ENCODE results near the gene OXTR. TPM values are rescaled to one million over a fixed set of nuclear protein-coding genes. Genes with fewer than 3 reads are reported as not detected.

OXTR gene
- total and polyA plus RNA-seq, 2 of the 4 experiments (the other 2 are of a cell fraction): 42.8 to 56.1 TPM

DNA sequence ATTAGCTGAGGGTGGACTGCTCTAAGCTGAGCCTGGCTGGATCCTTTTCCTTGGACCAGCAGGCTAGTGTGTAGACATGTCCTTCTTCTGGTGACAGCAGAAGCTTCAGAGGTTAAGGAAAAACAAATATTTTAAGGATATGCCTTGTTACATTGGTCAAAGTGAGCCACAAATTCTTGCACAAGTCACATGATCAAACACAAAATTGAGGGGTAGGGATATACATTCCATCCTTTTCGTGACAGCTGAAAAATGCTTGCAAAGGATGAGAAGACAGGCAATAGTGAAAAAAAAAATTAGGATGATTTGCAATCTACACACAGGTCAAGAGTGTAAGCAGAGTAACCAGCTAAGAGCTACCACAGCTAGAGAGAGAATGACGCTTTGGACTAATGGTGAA is 21.1 kb upstream of the OXTR start:
- Histone ChIP-seq H4K91ac (ENCODE audit: insufficient read depth, low read depth, low read length) (no peak overlapping the region), H3K79me1 (ENCODE audit: low read depth in 1 of 2, low read length in 2 of 2) (no peaks in the 10 kb centered on the region), H4K8ac (ENCODE audit: low read depth in 2 of 2, low read length in 2 of 2) (no peak overlapping the region), H2BK20ac (ENCODE audit: low read depth, low read length) (no peak overlapping the region), H3K4me3 (ENCODE audit: insufficient read depth, low read depth, low read length) (no peak overlapping the region), H3K56ac (ENCODE audit: extremely low read depth, insufficient read depth, low read length) (no peak overlapping the region), H3K27me3 (ENCODE audit: control insufficient read depth, insufficient read depth, low read length) (no peaks in the 10 kb centered on the region), H3K9me3 (ENCODE audit: control insufficient read depth, insufficient read depth, low read length) (peaks cover 2% of the 10 kb centered on the region; the same call in 1 of the 2 replicates), H3K4me1 (ENCODE audit: control insufficient read depth, insufficient read depth, low read length) (peaks cover 2% of the 10 kb centered on the region; the same call in 1 of the 2 replicates), H2BK5ac (ENCODE audit: low read depth, low read length, poor library complexity, severe bottlenecking) (no peak overlapping the region), H4K5ac (ENCODE audit: low read depth, low read length) (no peak overlapping the region), H4K20me1 (ENCODE audit: insufficient read depth, low read length) (no peaks in the 10 kb centered on the region), H3K9ac (ENCODE audit: low read depth, low read length) (no peak overlapping the region), H2BK15ac (ENCODE audit: low read depth, low read length) (no peak overlapping the region), H2BK120ac (ENCODE audit: low read depth, low read length) (no peak overlapping the region), H3K18ac (ENCODE audit: low read depth, low read length) (no peak overlapping the region), H2AK9ac (replicated peaks; ENCODE audit: low read depth, low read length, poor library complexity) (no peak overlapping the region), H3K4ac (ENCODE audit: low read depth, low read length) (no peak overlapping the region), H3K4me2 (ENCODE audit: low read depth, low read length) (no peak overlapping the region), H3K36me3 (ENCODE audit: control insufficient read depth, insufficient read depth, low read length) (no peaks in the 10 kb centered on the region), H3K23ac (ENCODE audit: low read depth, low read length) (no peak overlapping the region), H3K14ac (replicated peaks; ENCODE audit: low read depth, low read length) (no peak overlapping the region), H3K27ac (ENCODE audit: insufficient read depth, low read length) (no peak overlapping the region), H2AFZ (replicated peaks; ENCODE audit: low read length, poor library complexity) (no peak overlapping the region), H2AK5ac (ENCODE audit: low read depth, low read length) (no peak overlapping the region), H3K9me1 (ENCODE audit: insufficient read depth, low read length) (peaks cover 2% of the 10 kb centered on the region)
- CTCF ChIA-PET: interaction anchor here (0.6 kb wide), 1 partner anchor 49 kb away, joined by 4 read pairs; no protein-coding TSS in a partner anchor
- intact Hi-C loops (cut with micrococcal nuclease): no loop called here
- no CpG with 5 or more reads among the region's 2 CpGs for WGBS, 2 experiments (ENCODE audit: extremely low coverage in 2 of 2, insufficient read length in 1 of 2)
- in situ Hi-C loops (cut with MboI; ENCODE audit: low sequenced_read_pairs): loop anchor here (25.0 kb wide), 1 partner anchor 522 kb away; no protein-coding TSS in a partner anchor
- BruUV-seq (replicated peaks): no TSS peak
- POLR2A ChIA-PET (ENCODE audit: unreplicated experiment): no interaction called here
- TF ChIP-seq POLR2A (IDR thresholded peaks at IDR 0.05; ENCODE audit: low read depth, low read length) (no peak), RAD21 (IDR thresholded peaks at IDR 0.05; ENCODE audit: low read length) (no peak), MXI1 (IDR thresholded peaks at IDR 0.05; ENCODE audit: borderline replicate concordance, low read depth, low read length) (no peak), SMC3 (IDR thresholded peaks at IDR 0.05; ENCODE audit: low read depth, low read length) (no peak), FOS (IDR thresholded peaks at IDR 0.05; ENCODE audit: low read depth, low read length) (no peak), BHLHE40 (IDR thresholded peaks at IDR 0.05; ENCODE audit: low read depth, low read length) (no peak), MAZ (IDR thresholded peaks at IDR 0.05; ENCODE audit: borderline replicate concordance, low read depth, low read length) (no peak), RCOR1 (IDR thresholded peaks at IDR 0.05; ENCODE audit: insufficient replicate concordance, low read length) (no peak), RFX5 (IDR thresholded peaks at IDR 0.05; ENCODE audit: low read depth, low read length) (no peak), CHD1 (IDR thresholded peaks at IDR 0.05; ENCODE audit: low read depth, low read length) (no peak), NFE2L2 (IDR thresholded peaks at IDR 0.05; ENCODE audit: low read depth, low read length) (no peak), MAFK (IDR thresholded peaks at IDR 0.05; ENCODE audit: low read depth, low read length) (no peak), CEBPB (IDR thresholded peaks at IDR 0.05; ENCODE audit: low read depth, low read length) (no peak)
- TF ChIP-seq, protein P1, sequence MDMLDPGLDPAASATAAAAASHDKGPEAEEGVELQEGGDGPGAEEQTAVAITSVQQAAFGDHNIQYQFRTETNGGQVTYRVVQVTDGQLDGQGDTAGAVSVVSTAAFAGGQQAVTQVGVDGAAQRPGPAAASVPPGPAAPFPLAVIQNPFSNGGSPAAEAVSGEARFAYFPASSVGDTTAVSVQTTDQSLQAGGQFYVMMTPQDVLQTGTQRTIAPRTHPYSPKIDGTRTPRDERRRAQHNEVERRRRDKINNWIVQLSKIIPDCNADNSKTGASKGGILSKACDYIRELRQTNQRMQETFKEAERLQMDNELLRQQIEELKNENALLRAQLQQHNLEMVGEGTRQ (IDR thresholded peaks at IDR 0.05; ENCODE audit: low read depth, low read length): no peak
- TF ChIP-seq, protein P2, sequence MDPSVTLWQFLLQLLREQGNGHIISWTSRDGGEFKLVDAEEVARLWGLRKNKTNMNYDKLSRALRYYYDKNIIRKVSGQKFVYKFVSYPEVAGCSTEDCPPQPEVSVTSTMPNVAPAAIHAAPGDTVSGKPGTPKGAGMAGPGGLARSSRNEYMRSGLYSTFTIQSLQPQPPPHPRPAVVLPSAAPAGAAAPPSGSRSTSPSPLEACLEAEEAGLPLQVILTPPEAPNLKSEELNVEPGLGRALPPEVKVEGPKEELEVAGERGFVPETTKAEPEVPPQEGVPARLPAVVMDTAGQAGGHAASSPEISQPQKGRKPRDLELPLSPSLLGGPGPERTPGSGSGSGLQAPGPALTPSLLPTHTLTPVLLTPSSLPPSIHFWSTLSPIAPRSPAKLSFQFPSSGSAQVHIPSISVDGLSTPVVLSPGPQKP (IDR thresholded peaks at IDR 0.05; ENCODE audit: borderline replicate concordance, low read depth, low read length): no peak
- TF ChIP-seq, protein P3, sequence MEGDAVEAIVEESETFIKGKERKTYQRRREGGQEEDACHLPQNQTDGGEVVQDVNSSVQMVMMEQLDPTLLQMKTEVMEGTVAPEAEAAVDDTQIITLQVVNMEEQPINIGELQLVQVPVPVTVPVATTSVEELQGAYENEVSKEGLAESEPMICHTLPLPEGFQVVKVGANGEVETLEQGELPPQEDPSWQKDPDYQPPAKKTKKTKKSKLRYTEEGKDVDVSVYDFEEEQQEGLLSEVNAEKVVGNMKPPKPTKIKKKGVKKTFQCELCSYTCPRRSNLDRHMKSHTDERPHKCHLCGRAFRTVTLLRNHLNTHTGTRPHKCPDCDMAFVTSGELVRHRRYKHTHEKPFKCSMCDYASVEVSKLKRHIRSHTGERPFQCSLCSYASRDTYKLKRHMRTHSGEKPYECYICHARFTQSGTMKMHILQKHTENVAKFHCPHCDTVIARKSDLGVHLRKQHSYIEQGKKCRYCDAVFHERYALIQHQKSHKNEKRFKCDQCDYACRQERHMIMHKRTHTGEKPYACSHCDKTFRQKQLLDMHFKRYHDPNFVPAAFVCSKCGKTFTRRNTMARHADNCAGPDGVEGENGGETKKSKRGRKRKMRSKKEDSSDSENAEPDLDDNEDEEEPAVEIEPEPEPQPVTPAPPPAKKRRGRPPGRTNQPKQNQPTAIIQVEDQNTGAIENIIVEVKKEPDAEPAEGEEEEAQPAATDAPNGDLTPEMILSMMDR (conservative IDR thresholded peaks at IDR 0.05; ENCODE audit: low read depth, low read length): no peak
- no peak for DNase-seq
- dilution Hi-C loops (cut with HindIII; ENCODE audit: low sequenced_read_pairs, unreplicated experiment): no loop called here
- ATAC-seq (ENCODE audit: low read depth): no peak

Data from IMR-90 (cell line).